Hepatocyte (in vitro differentiated cells): Measurements from ENCODE around the gene SAMD4A. TPM values are rescaled to one million over a fixed set of nuclear protein-coding genes. Genes with fewer than 3 reads are reported as not detected.
A peak's percentile ranks its signal among the peaks of the same experiment; 100 is the strongest.

Source experiments
- DNase-seq: peaks from one replicate; pipeline ENCODE4 v3.0.0-alpha.2; 2016; ENCODE audit warnings: low spot score
- H2AFZ ChIP-seq: fragments of 200-600 bp; sonication (generic); 2 replicates; pipeline ENCODE4 v1.6.0; 2016; ENCODE audit warnings: antibody characterized with exemption, mild to moderate bottlenecking
- H3K27ac ChIP-seq: fragments of 200-600 bp; sonication (generic); 2 replicates; pipeline ENCODE4 v1.5.1; 2016; ENCODE audit warnings: mild to moderate bottlenecking
- H3K27me3 ChIP-seq: fragments of 200-600 bp; sonication (generic); 2 replicates; pipeline ENCODE4 v1.6.1; 2016
- H3K36me3 ChIP-seq: fragments of 200-600 bp; sonication (generic); replicated peaks from 2 replicates; pipeline ENCODE4 v1.5.1; 2016; ENCODE audit warnings: low read depth; ENCODE audit not compliant: insufficient read depth
- H3K4me1 ChIP-seq: fragments of 200-600 bp; sonication (generic); 2 replicates; pipeline ENCODE4 v1.5.1; 2016; ENCODE audit warnings: mild to moderate bottlenecking, moderate library complexity; ENCODE audit not compliant: insufficient read depth
- H3K4me2 ChIP-seq: fragments of 200-600 bp; sonication (generic); 2 replicates; pipeline ENCODE4 v1.6.0; 2016
- H3K4me3 ChIP-seq: fragments of 200-600 bp; sonication (generic); 2 replicates; pipeline ENCODE4 v1.5.1; 2016; ENCODE audit warnings: mild to moderate bottlenecking
- H3K79me2 ChIP-seq: fragments of 200-600 bp; sonication (generic); 2 replicates; pipeline ENCODE4 v1.6.0; 2017; ENCODE audit warnings: mild to moderate bottlenecking
- H3K9me2 ChIP-seq: fragments of 200-600 bp; sonication (generic); replicated peaks from 2 replicates; pipeline ENCODE4 v1.6.0; 2017; ENCODE audit warnings: mild to moderate bottlenecking; ENCODE audit not compliant: insufficient read depth
- H3K9me3 ChIP-seq: fragments of 200-600 bp; sonication (generic); 2 replicates; pipeline ENCODE4 v1.5.1; 2016; ENCODE audit warnings: low read depth, mild to moderate bottlenecking
- H4K20me1 ChIP-seq: fragments of 200-600 bp; sonication (generic); 2 replicates; pipeline ENCODE4 v1.6.0; 2016; ENCODE audit warnings: mild to moderate bottlenecking; ENCODE audit not compliant: insufficient read depth, poor library complexity, severe bottlenecking
- EZH2 ChIP-seq: fragments of 200-600 bp; sonication (generic); IDR thresholded peaks from 2 replicates; pipeline ENCODE4 v1.6.1; 2016; ENCODE audit warnings: antibody characterized with exemption, mild to moderate bottlenecking, borderline replicate concordance
- EZH2phosphoT487 ChIP-seq: fragments of 200-600 bp; sonication (generic); IDR thresholded peaks from one replicate; pipeline ENCODE4 v1.6.1; 2018; ENCODE audit warnings: antibody characterized with exemption, mild to moderate bottlenecking, low read depth, moderate library complexity; ENCODE audit not compliant: unreplicated experiment, severe bottlenecking
- WGBS: methylation state at CpG from one replicate; pipeline ENCODE4 v1.1.6; 2016; ENCODE audit warnings: low lambda C conversion rate; ENCODE audit errors: missing lambda C conversion rate; 5-methylcytosine and 5-hydroxymethylcytosine counted together
- polyA plus RNA-seq: library from polyadenylated mRNA; unstranded; fragments of >200 nt; fragmentation: Nextera tagmentation; extraction: Ambion mirVana; gene quantifications from 2 replicates; pipeline ENCODE4 v1.2.1, GENCODE V29; 2016
- total RNA-seq: library from RNA; depleted of rRNA; stranded (reverse); fragments of >200 nt; gene quantifications from 2 replicates; pipeline ENCODE4 v1.2.3, GENCODE V29; 2014
- TF ChIP-seq, protein P1 (sequence below): fragments of 200-600 bp; sonication (generic); IDR thresholded peaks from 2 replicates; pipeline ENCODE4 v1.5.1; 2016; ENCODE audit warnings: antibody characterized with exemption, mild to moderate bottlenecking; ENCODE audit not compliant: poor library complexity

Gene SAMD4A
- total and polyA plus RNA-seq, 2 experiments from 2014 or later, result 10.5 to 15.7 TPM

DNA sequence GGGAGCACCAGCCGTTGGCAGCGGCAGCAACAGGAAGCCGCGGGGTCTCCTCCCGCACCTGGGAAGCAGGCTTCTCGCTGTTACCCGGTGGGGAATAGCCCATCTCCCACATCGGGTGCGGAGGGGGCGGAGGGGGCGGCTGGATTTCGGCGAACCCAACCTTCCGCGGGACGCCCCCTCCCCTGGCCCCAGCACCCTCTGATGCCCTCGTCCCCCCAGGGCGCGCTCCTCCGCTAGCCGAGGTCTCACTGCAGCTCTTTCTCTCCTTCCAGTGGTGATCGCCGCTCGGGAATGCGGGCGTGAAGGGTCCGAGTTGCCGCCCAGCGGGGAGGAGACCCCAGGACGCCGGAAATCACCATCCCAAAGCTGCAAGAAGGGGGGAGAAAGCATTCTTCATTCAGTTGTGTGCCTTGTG, 303 bp downstream of the SAMD4A start:
- no peaks in the 10 kb centered on the region for H3K27me3 ChIP-seq
- H4K20me1 ChIP-seq, result peaks cover 13% of the 10 kb centered on the region
- peak overlapping the region; percentile 97 for H3K27ac ChIP-seq
- H2AFZ ChIP-seq, result peak overlapping the region; percentile 49
- DNase-seq, result peak; percentile 62
- no peak for TF ChIP-seq EZH2phosphoT487
- TF ChIP-seq EZH2, result no peak
- TF ChIP-seq, protein P1, sequence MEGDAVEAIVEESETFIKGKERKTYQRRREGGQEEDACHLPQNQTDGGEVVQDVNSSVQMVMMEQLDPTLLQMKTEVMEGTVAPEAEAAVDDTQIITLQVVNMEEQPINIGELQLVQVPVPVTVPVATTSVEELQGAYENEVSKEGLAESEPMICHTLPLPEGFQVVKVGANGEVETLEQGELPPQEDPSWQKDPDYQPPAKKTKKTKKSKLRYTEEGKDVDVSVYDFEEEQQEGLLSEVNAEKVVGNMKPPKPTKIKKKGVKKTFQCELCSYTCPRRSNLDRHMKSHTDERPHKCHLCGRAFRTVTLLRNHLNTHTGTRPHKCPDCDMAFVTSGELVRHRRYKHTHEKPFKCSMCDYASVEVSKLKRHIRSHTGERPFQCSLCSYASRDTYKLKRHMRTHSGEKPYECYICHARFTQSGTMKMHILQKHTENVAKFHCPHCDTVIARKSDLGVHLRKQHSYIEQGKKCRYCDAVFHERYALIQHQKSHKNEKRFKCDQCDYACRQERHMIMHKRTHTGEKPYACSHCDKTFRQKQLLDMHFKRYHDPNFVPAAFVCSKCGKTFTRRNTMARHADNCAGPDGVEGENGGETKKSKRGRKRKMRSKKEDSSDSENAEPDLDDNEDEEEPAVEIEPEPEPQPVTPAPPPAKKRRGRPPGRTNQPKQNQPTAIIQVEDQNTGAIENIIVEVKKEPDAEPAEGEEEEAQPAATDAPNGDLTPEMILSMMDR, result no peak
- peaks cover 33% of the 10 kb centered on the region for H3K79me2 ChIP-seq
- no peaks in the 10 kb centered on the region for H3K9me3 ChIP-seq
- under 1% methylated on average over 21 of the region's 31 CpGs for WGBS
- peak overlapping the region; percentile 92 for H3K4me3 ChIP-seq
- H3K4me2 ChIP-seq, result peak overlapping the region; percentile 91
- no peaks in the 10 kb centered on the region for H3K9me2 ChIP-seq
- no peaks in the 10 kb centered on the region for H3K36me3 ChIP-seq
- peaks cover 15% of the 10 kb centered on the region for H3K4me1 ChIP-seq

DNA sequence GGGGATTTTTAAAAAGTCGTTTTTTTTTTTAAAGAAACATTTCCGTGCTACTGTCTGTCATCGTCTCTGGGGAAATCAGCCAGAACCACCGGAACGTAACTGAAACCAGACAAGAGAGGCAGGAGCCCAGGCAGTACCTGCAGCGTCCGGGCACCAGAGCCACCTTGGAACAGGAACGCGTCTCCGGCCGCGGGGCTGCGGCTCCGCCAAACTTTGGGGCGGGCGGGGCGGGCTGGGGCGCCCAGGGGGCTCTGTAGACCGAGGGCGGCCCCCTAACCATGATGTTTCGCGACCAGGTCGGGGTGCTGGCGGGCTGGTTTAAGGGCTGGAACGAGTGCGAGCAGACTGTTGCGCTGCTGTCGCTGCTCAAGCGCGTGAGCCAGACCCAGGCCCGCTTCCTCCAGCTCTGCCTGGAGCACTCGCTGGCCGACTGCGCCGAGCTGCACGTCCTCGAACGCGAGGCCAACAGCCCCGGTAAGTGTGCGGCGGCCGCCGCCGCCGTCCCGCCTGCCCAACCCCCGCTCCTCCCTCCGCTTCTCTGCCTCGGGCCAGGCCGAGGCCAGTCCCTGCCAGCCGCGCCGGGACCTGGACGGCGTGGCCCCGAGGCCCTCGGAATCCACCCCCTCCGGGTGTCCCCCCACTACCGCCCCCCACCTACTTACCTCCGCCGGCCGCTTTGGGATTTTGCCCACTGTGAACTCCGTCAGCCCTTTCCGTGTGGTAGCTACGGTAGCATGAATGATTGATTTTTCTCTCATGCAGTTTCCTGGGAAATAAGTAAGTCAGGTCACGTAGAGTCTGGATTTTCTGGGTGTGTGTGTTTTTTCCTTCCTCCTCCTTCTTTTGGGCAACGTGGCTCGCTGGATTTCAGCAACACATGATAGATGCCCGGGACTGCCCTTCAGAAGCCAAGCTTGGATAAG, 972 bp downstream of the SAMD4A start:
- Histone ChIP-seq H2AFZ (peak overlapping the region; percentile 49), H3K4me1 (peaks cover 15% of the 10 kb centered on the region), H3K79me2 (peaks cover 40% of the 10 kb centered on the region), H4K20me1 (peaks cover 13% of the 10 kb centered on the region), H3K36me3 (no peaks in the 10 kb centered on the region), H3K4me2 (peak overlapping the region; percentile 91), H3K27me3 (no peaks in the 10 kb centered on the region), H3K9me3 (no peaks in the 10 kb centered on the region), H3K4me3 (peak overlapping the region; percentile 92), H3K27ac (peak overlapping the region; percentile 97), H3K9me2 (no peaks in the 10 kb centered on the region)
- TF ChIP-seq, protein P1, result peak; percentile 17
- TF ChIP-seq EZH2phosphoT487, result no peak
- no peak for TF ChIP-seq EZH2
- DNase-seq, result peak; percentile 75
- WGBS, result 2% methylated on average over 25 of the region's 70 CpGs

DNA sequence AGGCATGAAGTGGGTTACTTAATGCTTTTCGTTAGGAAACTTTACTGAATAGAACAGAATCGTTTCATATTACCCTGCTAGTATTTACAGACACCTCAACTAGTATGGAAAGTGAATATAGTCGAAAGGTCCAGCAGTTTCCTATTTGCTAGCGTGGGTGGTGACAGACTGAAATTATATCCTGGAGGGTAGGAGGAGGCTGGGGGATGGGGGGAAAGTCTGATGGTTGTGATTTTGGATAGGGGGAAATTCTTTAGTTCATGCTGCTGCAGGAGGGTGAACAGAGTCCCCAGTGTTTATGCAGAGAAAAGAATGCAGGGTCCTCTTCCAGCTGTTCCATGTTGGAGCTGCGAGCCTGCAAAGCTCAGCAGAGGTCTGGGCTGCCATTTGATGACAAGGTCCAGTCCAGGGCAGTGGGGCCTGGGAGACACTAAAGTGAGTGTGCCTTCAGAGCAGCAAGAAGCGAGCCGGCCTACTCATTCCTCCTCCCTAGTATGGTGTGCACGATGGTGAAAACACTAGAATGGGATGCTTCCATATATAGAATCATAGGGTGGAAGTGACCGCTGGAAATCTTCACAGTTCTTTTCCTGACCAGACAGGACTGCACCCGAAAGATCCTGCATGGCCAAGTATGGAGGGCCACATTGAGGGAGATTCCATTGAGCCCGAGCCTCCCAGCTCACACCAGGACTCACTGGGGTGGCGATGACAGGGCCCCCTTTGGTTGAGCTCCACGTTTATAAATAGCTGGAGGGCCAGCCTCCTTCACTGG, 2.1 kb downstream of the SAMD4A start:
- peak; percentile 32 for DNase-seq
- Histone ChIP-seq H2AFZ (no peak overlapping the region), H3K36me3 (no peaks in the 10 kb centered on the region), H3K27me3 (no peaks in the 10 kb centered on the region), H3K9me2 (no peaks in the 10 kb centered on the region), H3K9me3 (no peaks in the 10 kb centered on the region), H3K79me2 (peaks cover 51% of the 10 kb centered on the region), H4K20me1 (peaks cover 13% of the 10 kb centered on the region), H3K4me1 (peaks cover 15% of the 10 kb centered on the region), H3K4me2 (peak overlapping the region; percentile 91), H3K4me3 (peak overlapping the region; percentile 92), H3K27ac (peak overlapping the region; percentile 97)
- 53% methylated on average over 13 of the region's 13 CpGs for WGBS
- TF ChIP-seq EZH2 (no peak), EZH2phosphoT487 (no peak)
- TF ChIP-seq, protein P1, result no peak
